GM12878 (cell line): ENCODE data around the gene PHLDB1. TPM values are rescaled to one million over a fixed set of nuclear protein-coding genes. Genes with fewer than 3 reads are reported as not detected.

Source experiments
- ATAC-seq: fragments of 200-7000 bp; cut with Tn5 transposase; 3 replicates; pipeline ENCODE4 v1.9.1; 2020; ENCODE audit warnings: mild to moderate bottlenecking, moderate library complexity
- BruUV-seq: library from RNA; stranded (reverse); fragments of 400-500 nt; replicated peaks from 2 replicates; lab custom pipeline; 2021; lab: Mats Ljungman, UMichigan
- CTCF ChIA-PET: fragments of 300-600 bp; sonication (Branson Sonifier 250); formaldehyde crosslinking; extraction: SDS; loops from one replicate; lab custom pipeline; 2021; ENCODE audit warnings: inconsistent platforms; lab: Yijun Ruan, JAX
- POLR2A ChIA-PET: fragments of 350-600 bp; formaldehyde crosslinking; extraction: SDS; loops from one replicate; lab custom pipeline; 2021; ENCODE audit warnings: inconsistent platforms; lab: Charles Lee
- RAD21 ChIA-PET: fragments of 300-600 bp; sonication (Branson Sonifier 250); formaldehyde crosslinking; loops from one replicate; lab custom pipeline; 2023; ENCODE audit warnings: antibody characterized with exemption; ENCODE audit not compliant: unreplicated experiment; lab: Charles Lee
- SMC1A ChIA-PET: fragments of 300-600 bp; sonication (Branson Sonifier 250); formaldehyde crosslinking; loops from one replicate; lab custom pipeline; 2023; ENCODE audit not compliant: unreplicated experiment, uncharacterized antibody; lab: Charles Lee
- DNase-seq: peaks from one replicate; pipeline ENCODE4 v3.0.0-alpha.2; 2011; ENCODE audit warnings: low read depth, low spot score
- FAIRE-seq: peaks from 3 replicates; lab custom pipeline; 2011; peaks lifted over from hg19 to GRCh38; lab: Jason Lieb, UNC
- H2AFZ ChIP-seq: 2 replicates; pipeline ENCODE4 v1.6.0; 2011; ENCODE audit warnings: low read depth, low read length, control low read depth; ENCODE audit not compliant: control insufficient read depth
- H3K27ac ChIP-seq: 2 replicates; pipeline ENCODE4 v1.5.1; 2011; ENCODE audit warnings: control low read depth; ENCODE audit not compliant: control insufficient read depth, insufficient read depth
- H3K27me3 ChIP-seq, 2 experiments: replicated peaks in 1 of 2; 2 replicates each; pipeline versions ENCODE4 v1.6.0 to v1.6.1; 2011; ENCODE audit warnings: low read length in 1 of 2; ENCODE audit not compliant: control insufficient read depth in 2 of 2, insufficient read depth in 2 of 2
- H3K36me3 ChIP-seq, 2 experiments: 2 replicates each; pipeline ENCODE4 v1.5.1; 2011; ENCODE audit warnings: low read length in 1 of 2; ENCODE audit not compliant: control insufficient read depth in 2 of 2, insufficient read depth in 2 of 2
- H3K4me1 ChIP-seq: 2 replicates; pipeline ENCODE4 v1.6.1; 2011; ENCODE audit warnings: mild to moderate bottlenecking, low read length, moderate library complexity, mixed read lengths; ENCODE audit not compliant: control insufficient read depth, insufficient read depth
- H3K4me2 ChIP-seq: 2 replicates; pipeline ENCODE4 v1.6.0; 2011; ENCODE audit warnings: control low read depth; ENCODE audit not compliant: control insufficient read depth, insufficient read depth
- H3K4me3 ChIP-seq: fragments of 200-600 bp; sonication (generic); 2 replicates; pipeline ENCODE4 v1.5.1; 2016
- H3K79me2 ChIP-seq: 2 replicates; pipeline ENCODE4 v1.6.0; 2011; ENCODE audit warnings: low read length; ENCODE audit not compliant: control insufficient read depth, insufficient read depth
- H3K9ac ChIP-seq: 2 replicates; pipeline ENCODE4 v1.8.0; 2011; ENCODE audit warnings: low read length, control low read depth, mixed read lengths; ENCODE audit not compliant: control insufficient read depth, insufficient read depth
- H3K9me3 ChIP-seq: replicated peaks from 3 replicates; pipeline ENCODE4 v1.5.1; 2011; ENCODE audit warnings: mild to moderate bottlenecking, low read length; ENCODE audit not compliant: control insufficient read depth, insufficient read depth
- H4K20me1 ChIP-seq: 2 replicates; pipeline ENCODE4 v1.6.0; 2011; ENCODE audit not compliant: control insufficient read depth, insufficient read depth
- BRCA1 ChIP-seq: IDR thresholded peaks from 2 replicates; pipeline ENCODE4 v1.6.1; 2011; ENCODE audit warnings: low read depth, low read length, improper control_type of control experiment
- CBX5 ChIP-seq: sonication (generic); IDR thresholded peaks from 2 replicates; pipeline ENCODE4 v1.6.1; 2016; ENCODE audit warnings: low read depth, moderate library complexity, mild to moderate bottlenecking, inconsistent platforms
- EED ChIP-seq: sonication (generic); IDR thresholded peaks from 2 replicates; pipeline ENCODE4 v1.6.1; 2016; ENCODE audit warnings: antibody characterized with exemption, low read depth
- EZH2 ChIP-seq: IDR thresholded peaks from 2 replicates; pipeline ENCODE4 v1.6.1; 2012; ENCODE audit warnings: low read depth, mild to moderate bottlenecking, control low read depth, inconsistent platforms, low read length, borderline replicate concordance; ENCODE audit not compliant: control insufficient read depth
- GABPA ChIP-seq: IDR thresholded peaks from 2 replicates; pipeline ENCODE4 v1.6.1; 2014; ENCODE audit warnings: antibody characterized with exemption, low read depth, mild to moderate bottlenecking, inconsistent platforms
- IKZF1 ChIP-seq: fragments of 450-650 bp; conservative IDR thresholded peaks from 2 replicates; pipeline ENCODE4 v1.6.1; 2017; ENCODE audit warnings: antibody characterized with exemption, mild to moderate bottlenecking
- MEF2A ChIP-seq: IDR thresholded peaks from 2 replicates; pipeline ENCODE4 v1.6.1; 2011; ENCODE audit warnings: low read depth, mild to moderate bottlenecking, low read length, moderate library complexity; ENCODE audit not compliant: insufficient read depth
- PAX5 ChIP-seq: IDR thresholded peaks from 2 replicates; pipeline ENCODE4 v1.6.1; 2011; ENCODE audit warnings: low read depth, low read length, borderline replicate concordance
- WRNIP1 ChIP-seq: IDR thresholded peaks from 2 replicates; pipeline ENCODE4 v1.6.1; 2011; ENCODE audit warnings: low read depth, low read length, improper control_type of control experiment, borderline replicate concordance
- ZNF207 ChIP-seq: fragments of 450-650 bp; IDR thresholded peaks from 2 replicates; pipeline ENCODE4 v1.6.1; 2014; ENCODE audit warnings: antibody characterized with exemption, mild to moderate bottlenecking, borderline replicate concordance
- WGBS: methylation state at CpG from one replicate; pipeline ENCODE4 v1.1.6; 2016; ENCODE audit warnings: low lambda C conversion rate; ENCODE audit not compliant: insufficient replicate concordance, insufficient coverage; ENCODE audit errors: missing lambda C conversion rate; 5-methylcytosine and 5-hydroxymethylcytosine counted together
- in situ Hi-C: fragments of 300-500 bp; cut with MboI; formaldehyde crosslinking; loops from 9 replicates; pipeline ENCODE4 v1.14.3; 2018; ENCODE audit warnings: mixed read lengths
- intact Hi-C: fragments of 100-400 bp; cut with micrococcal nuclease; formaldehyde crosslinking; loops from one replicate; pipeline ENCODE4 v1.14.2; 2022; ENCODE audit not compliant: unreplicated experiment
- polyA plus RNA-seq, 11 experiments: library from polyadenylated mRNA; depleted of rRNA in 4 of 11; unstranded in 6 of 11; stranded (reverse) in 5 of 11; fragments of >200 nt; fragmentation: Nextera tagmentation in 4 of 11; fragmentation: Illumina TruSeq in 1 of 11; extraction: Ambion mirVana in 4 of 11; extraction: Trizol in 1 of 11; gene quantifications; 1 replicate in 1 of 11; 2 replicates in 10 of 11; pipeline versions ENCODE4 v1.2.1 to v1.2.3, GENCODE V29; 2011 to 2016; ENCODE audit warnings: inconsistent platforms in 2 of 11, missing spikeins in 2 of 11, low read depth in 1 of 11
- total RNA-seq, 4 experiments: library from RNA; depleted of rRNA in 3 of 4; stranded (reverse); fragments of >200 nt in 3 of 4; fragmentation: Illumina TruSeq in 1 of 4; extraction: Trizol in 1 of 4; gene quantifications; 2 replicates each; pipeline versions ENCODE4 v1.2.1 to v1.2.3, GENCODE V29; 2013 to 2021
- TF ChIP-seq, protein P1 (sequence below): fragments of 450-650 bp; IDR thresholded peaks from 2 replicates; pipeline ENCODE4 v1.6.1; 2014; ENCODE audit warnings: mild to moderate bottlenecking
- TF ChIP-seq, protein P2 (sequence below): IDR thresholded peaks from 2 replicates; pipeline ENCODE4 v1.6.1; 2011; ENCODE audit warnings: borderline replicate concordance, low read depth, mild to moderate bottlenecking, moderate library complexity, low read length; ENCODE audit not compliant: insufficient read depth, poor library complexity, severe bottlenecking
- TF ChIP-seq, protein P3 (sequence below): fragments of 450-650 bp; formaldehyde crosslinking; IDR thresholded peaks from 2 replicates; pipeline ENCODE4 v1.4.0; 2020; ENCODE audit warnings: mild to moderate bottlenecking, moderate library complexity
- TF ChIP-seq, protein P4 (sequence below): IDR thresholded peaks from 2 replicates; pipeline ENCODE4 v1.6.1; 2012; ENCODE audit warnings: low read depth, low read length, improper control_type of control experiment
- TF ChIP-seq, protein P5 (sequence below): IDR thresholded peaks from 2 replicates; pipeline ENCODE4 v1.6.1; 2012; ENCODE audit warnings: low read length, inconsistent platforms

The PHLDB1 gene
- total and polyA plus RNA-seq, 10 of the 15 experiments (the other 5 are each of a cell fraction or from before 2014, with no cell fraction given): 0.03 to 0.26 (median 0.18) TPM; not detected in 4

DNA sequence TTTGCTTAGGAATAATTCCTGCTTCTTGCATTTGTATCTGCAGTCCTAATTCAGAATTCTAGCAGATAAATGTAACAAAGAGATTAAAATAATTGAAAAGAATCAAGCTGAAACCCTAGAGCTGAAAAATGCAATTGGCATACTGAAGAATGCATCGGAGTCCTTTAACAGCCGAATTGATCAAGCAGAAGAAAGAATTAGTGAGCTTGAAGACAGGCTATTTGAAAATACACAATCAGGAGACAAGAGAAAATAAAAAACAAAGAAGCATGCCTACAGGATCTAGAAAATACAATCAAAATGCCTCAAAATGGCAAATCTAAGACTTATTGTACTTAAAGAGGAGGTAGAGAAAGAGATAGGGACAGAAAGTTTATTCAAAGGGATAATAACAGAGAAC lies 63.8 kb downstream of the PHLDB1 start (continued):
- TF ChIP-seq, protein P1, sequence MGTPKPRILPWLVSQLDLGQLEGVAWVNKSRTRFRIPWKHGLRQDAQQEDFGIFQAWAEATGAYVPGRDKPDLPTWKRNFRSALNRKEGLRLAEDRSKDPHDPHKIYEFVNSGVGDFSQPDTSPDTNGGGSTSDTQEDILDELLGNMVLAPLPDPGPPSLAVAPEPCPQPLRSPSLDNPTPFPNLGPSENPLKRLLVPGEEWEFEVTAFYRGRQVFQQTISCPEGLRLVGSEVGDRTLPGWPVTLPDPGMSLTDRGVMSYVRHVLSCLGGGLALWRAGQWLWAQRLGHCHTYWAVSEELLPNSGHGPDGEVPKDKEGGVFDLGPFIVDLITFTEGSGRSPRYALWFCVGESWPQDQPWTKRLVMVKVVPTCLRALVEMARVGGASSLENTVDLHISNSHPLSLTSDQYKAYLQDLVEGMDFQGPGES: no peak
- TF ChIP-seq EZH2: no peak

DNA sequence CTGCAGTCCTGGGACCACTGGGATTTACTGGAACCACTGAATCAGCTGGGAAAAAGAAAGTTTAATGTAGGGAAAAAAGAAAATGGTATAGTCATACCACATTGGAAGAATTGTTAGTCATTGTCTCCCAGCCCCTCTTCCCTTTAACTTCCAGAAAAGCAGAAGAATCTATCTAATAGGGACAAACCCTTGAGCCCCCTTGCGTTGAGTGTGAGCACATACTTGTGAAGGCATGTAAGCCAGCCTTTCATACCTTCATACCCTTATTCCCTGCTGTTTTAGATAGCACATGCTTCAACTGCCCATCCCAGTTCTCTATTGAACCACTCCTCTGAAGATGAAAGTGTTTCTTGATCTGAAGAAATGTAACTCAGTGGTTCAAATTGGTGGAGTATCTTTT lies 65.4 kb downstream of the PHLDB1 start:
- Histone ChIP-seq H4K20me1 (no peaks in the 10 kb centered on the region), H3K9ac (no peak overlapping the region), H3K36me3 (no peaks in the 10 kb centered on the region), H2AFZ (no peak overlapping the region), H3K79me2 (no peaks in the 10 kb centered on the region), H3K4me3 (no peak overlapping the region), H3K9me3 (no peaks in the 10 kb centered on the region; the same call in 2 of the 3 replicates), H3K27me3 (peaks cover 0 to 2% of the 10 kb centered on the region in 2 experiments; a peak in 1 of 4 replicates), H3K4me1 (no peaks in the 10 kb centered on the region), H3K27ac (no peak overlapping the region), H3K4me2 (no peak overlapping the region)
- intact Hi-C loops (no loop called here), in situ Hi-C loops (no loop called here)
- DNase-seq (no peak), ATAC-seq (no peak), FAIRE-seq (no peak)
- ChIA-PET CTCF (interaction anchor here (0.6 to 0.7 kb wide), 3 partner anchors 23 to 1567 kb away, joined by 3 to 4 read pairs (median 3); no protein-coding TSS in a partner anchor), POLR2A (no interaction called here), SMC1A (no interaction called here), RAD21 (no interaction called here)
- WGBS: 60% methylated on average over 1 of the region's 1 CpG
- BruUV-seq: no TSS peak
- no peak for TF ChIP-seq CBX5
- TF ChIP-seq EED: no peak
- TF ChIP-seq, protein P2, sequence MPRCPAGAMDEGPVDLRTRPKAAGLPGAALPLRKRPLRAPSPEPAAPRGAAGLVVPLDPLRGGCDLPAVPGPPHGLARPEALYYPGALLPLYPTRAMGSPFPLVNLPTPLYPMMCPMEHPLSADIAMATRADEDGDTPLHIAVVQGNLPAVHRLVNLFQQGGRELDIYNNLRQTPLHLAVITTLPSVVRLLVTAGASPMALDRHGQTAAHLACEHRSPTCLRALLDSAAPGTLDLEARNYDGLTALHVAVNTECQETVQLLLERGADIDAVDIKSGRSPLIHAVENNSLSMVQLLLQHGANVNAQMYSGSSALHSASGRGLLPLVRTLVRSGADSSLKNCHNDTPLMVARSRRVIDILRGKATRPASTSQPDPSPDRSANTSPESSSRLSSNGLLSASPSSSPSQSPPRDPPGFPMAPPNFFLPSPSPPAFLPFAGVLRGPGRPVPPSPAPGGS: no peak
- TF ChIP-seq, protein P3, sequence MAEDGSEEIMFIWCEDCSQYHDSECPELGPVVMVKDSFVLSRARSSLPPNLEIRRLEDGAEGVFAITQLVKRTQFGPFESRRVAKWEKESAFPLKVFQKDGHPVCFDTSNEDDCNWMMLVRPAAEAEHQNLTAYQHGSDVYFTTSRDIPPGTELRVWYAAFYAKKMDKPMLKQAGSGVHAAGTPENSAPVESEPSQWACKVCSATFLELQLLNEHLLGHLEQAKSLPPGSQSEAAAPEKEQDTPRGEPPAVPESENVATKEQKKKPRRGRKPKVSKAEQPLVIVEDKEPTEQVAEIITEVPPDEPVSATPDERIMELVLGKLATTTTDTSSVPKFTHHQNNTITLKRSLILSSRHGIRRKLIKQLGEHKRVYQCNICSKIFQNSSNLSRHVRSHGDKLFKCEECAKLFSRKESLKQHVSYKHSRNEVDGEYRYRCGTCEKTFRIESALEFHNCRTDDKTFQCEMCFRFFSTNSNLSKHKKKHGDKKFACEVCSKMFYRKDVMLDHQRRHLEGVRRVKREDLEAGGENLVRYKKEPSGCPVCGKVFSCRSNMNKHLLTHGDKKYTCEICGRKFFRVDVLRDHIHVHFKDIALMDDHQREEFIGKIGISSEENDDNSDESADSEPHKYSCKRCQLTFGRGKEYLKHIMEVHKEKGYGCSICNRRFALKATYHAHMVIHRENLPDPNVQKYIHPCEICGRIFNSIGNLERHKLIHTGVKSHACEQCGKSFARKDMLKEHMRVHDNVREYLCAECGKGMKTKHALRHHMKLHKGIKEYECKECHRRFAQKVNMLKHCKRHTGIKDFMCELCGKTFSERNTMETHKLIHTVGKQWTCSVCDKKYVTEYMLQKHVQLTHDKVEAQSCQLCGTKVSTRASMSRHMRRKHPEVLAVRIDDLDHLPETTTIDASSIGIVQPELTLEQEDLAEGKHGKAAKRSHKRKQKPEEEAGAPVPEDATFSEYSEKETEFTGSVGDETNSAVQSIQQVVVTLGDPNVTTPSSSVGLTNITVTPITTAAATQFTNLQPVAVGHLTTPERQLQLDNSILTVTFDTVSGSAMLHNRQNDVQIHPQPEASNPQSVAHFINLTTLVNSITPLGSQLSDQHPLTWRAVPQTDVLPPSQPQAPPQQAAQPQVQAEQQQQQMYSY (CRISPR knock-in tag): no peak
- no peak for TF ChIP-seq GABPA
- TF ChIP-seq MEF2A: no peak
- TF ChIP-seq WRNIP1: no peak
- no peak for TF ChIP-seq BRCA1
- TF ChIP-seq, protein P4, sequence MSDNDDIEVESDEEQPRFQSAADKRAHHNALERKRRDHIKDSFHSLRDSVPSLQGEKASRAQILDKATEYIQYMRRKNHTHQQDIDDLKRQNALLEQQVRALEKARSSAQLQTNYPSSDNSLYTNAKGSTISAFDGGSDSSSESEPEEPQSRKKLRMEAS: no peak
- no peak for TF ChIP-seq ZNF207
- TF ChIP-seq PAX5: no peak
- TF ChIP-seq, protein P5, sequence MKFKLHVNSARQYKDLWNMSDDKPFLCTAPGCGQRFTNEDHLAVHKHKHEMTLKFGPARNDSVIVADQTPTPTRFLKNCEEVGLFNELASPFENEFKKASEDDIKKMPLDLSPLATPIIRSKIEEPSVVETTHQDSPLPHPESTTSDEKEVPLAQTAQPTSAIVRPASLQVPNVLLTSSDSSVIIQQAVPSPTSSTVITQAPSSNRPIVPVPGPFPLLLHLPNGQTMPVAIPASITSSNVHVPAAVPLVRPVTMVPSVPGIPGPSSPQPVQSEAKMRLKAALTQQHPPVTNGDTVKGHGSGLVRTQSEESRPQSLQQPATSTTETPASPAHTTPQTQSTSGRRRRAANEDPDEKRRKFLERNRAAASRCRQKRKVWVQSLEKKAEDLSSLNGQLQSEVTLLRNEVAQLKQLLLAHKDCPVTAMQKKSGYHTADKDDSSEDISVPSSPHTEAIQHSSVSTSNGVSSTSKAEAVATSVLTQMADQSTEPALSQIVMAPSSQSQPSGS: no peak
- no peak for TF ChIP-seq EZH2
- TF ChIP-seq IKZF1: no peak
